ENCODE results near the gene ABCC10. TPM values are rescaled to one million over a fixed set of nuclear protein-coding genes. Genes with fewer than 3 reads are reported as not detected.

The ABCC10 gene
- total RNA-seq, 2 experiments from 2014 or later, result 35.7 to 38.5 TPM

DNA sequence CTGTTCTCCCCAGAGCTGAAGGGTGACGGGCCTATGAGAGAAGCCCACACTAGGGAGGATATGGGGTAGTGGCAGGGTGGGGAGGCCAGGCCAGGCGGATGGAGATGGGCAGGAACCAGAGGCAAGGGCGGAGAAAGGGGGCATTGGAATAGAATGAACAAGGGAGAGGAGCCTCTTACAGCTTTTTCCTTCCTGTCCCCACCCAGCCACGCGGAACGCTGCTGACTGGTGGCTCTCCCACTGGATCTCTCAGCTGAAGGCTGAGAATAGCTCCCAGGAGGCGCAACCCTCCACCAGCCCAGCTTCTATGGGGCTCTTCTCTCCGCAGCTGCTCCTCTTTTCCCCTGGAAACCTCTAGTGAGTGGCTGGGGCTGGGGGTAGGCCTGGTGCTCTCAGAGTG, 17.2 kb downstream of the ABCC10 start:
- Histone ChIP-seq H3K4me3 (ENCODE audit: low read length) (no peak overlapping the region), H3K4me1 (ENCODE audit: insufficient read depth, low read length) (no peaks in the 10 kb centered on the region), H3K9me3 (ENCODE audit: control insufficient read depth in 1 of 2, insufficient read depth in 1 of 2, low read length in 2 of 2) (no peaks in the 10 kb centered on the region), H3K36me3 (ENCODE audit: insufficient read depth, low read length) (peaks cover 77% of the 10 kb centered on the region), H3K27me3 (ENCODE audit: control insufficient read depth in 1 of 2, insufficient read depth in 2 of 2, low read length in 2 of 2) (no peaks in the 10 kb centered on the region), H3K27ac (ENCODE audit: low read depth in 1 of 2, low read length in 2 of 2) (no peak overlapping the region)
- ATAC-seq (ENCODE audit: poor library complexity), result no peak
- H3K27me3 Mint-ChIP-seq, result no peaks in the 10 kb centered on the region
- POLR2A ChIA-PET, result no interaction called here
- no peak for DNase-seq
- no peak overlapping the region for H3K4me3 Mint-ChIP-seq
- no peak for TF ChIP-seq CTCF (IDR thresholded peaks at IDR 0.05)
- intact Hi-C loops (cut with DNase I, micrococcal nuclease), result no loop called here
- H3K36me3 Mint-ChIP-seq (ENCODE audit: low read depth), result peaks cover 81% of the 10 kb centered on the region
- CTCF ChIA-PET, result no interaction called here
- no peaks in the 10 kb centered on the region for H3K9me3 Mint-ChIP-seq
- no peaks in the 10 kb centered on the region for H3K4me1 Mint-ChIP-seq (ENCODE audit: low read depth)
- H3K27ac Mint-ChIP-seq, result no peak overlapping the region

- H3K9me3 Mint-ChIP-seq, result no peaks in the 10 kb centered on the region
- no peaks in the 10 kb centered on the region for H3K4me1 Mint-ChIP-seq (ENCODE audit: low read depth)
- H3K36me3 Mint-ChIP-seq (ENCODE audit: low read depth), result peaks cover 90% of the 10 kb centered on the region
- CTCF ChIA-PET, result no interaction called here
- H3K4me1 ChIP-seq (ENCODE audit: insufficient read depth, low read length), result no peaks in the 10 kb centered on the region
- H3K36me3 ChIP-seq (ENCODE audit: insufficient read depth, low read length), result peaks cover 82% of the 10 kb centered on the region
- H3K4me3 Mint-ChIP-seq, result no peak overlapping the region
- DNase-seq (no peak), ATAC-seq (ENCODE audit: poor library complexity) (no peak)
- intact Hi-C loops (cut with DNase I, micrococcal nuclease), result no loop called here
- no peaks in the 10 kb centered on the region for H3K27me3 Mint-ChIP-seq
- H3K27me3 ChIP-seq (ENCODE audit: control insufficient read depth in 1 of 2, insufficient read depth in 2 of 2, low read length in 2 of 2), result no peaks in the 10 kb centered on the region
- TF ChIP-seq CTCF (IDR thresholded peaks at IDR 0.05), result no peak
- H3K9me3 ChIP-seq (ENCODE audit: control insufficient read depth in 1 of 2, insufficient read depth in 1 of 2, low read length in 2 of 2), result no peaks in the 10 kb centered on the region
- no peak overlapping the region for H3K27ac ChIP-seq (ENCODE audit: low read depth in 1 of 2, low read length in 2 of 2)
- POLR2A ChIA-PET, result no interaction called here
- no peak overlapping the region for H3K27ac Mint-ChIP-seq
- no peak overlapping the region for H3K4me3 ChIP-seq (ENCODE audit: low read length)
Measured at GRCh38 chr6:43445576-43445975, 18.2 kb downstream of the ABCC10 start.

GRCh38 chr6:43447604-43448003, 20.3 kb downstream of the ABCC10 start:
- Mint-ChIP-seq H3K4me3 (no peak overlapping the region), H3K4me1 (ENCODE audit: low read depth) (no peaks in the 10 kb centered on the region), H3K36me3 (ENCODE audit: low read depth) (peaks cover 84% of the 10 kb centered on the region), H3K9me3 (no peaks in the 10 kb centered on the region), H3K27ac (no peak overlapping the region), H3K27me3 (no peaks in the 10 kb centered on the region)
- H3K4me3 ChIP-seq (ENCODE audit: low read length), result no peak overlapping the region
- no peaks in the 10 kb centered on the region for H3K27me3 ChIP-seq (ENCODE audit: control insufficient read depth in 1 of 2, insufficient read depth in 2 of 2, low read length in 2 of 2)
- peaks cover 85% of the 10 kb centered on the region for H3K36me3 ChIP-seq (ENCODE audit: insufficient read depth, low read length)
- ATAC-seq (ENCODE audit: poor library complexity) (no peak), DNase-seq (no peak)
- no peaks in the 10 kb centered on the region for H3K9me3 ChIP-seq (ENCODE audit: control insufficient read depth in 1 of 2, insufficient read depth in 1 of 2, low read length in 2 of 2)
- TF ChIP-seq CTCF (IDR thresholded peaks at IDR 0.05), result no peak
- ChIA-PET CTCF (no interaction called here), POLR2A (interaction anchor here (1.2 kb wide), 1 partner anchor 60 kb away, joined by 3 read pairs; no protein-coding TSS in a partner anchor)
- H3K27ac ChIP-seq (ENCODE audit: low read depth in 1 of 2, low read length in 2 of 2), result no peak overlapping the region
- intact Hi-C loops (cut with DNase I, micrococcal nuclease), result no loop called here
- H3K4me1 ChIP-seq (ENCODE audit: insufficient read depth, low read length), result no peaks in the 10 kb centered on the region
